Mesendoderm (in vitro differentiated cells): Measurements from ENCODE around the gene ATG101.
"Not testable (repeated sequence)": the region's sequence is repeated elsewhere in the genome, so short reads cannot be mapped to it uniquely, and the experiment has no call there.

Experiments used
- DNase-seq: peaks from one replicate; pipeline ENCODE4 v3.0.0; 2013
- H2AK5ac ChIP-seq: 2 replicates; pipeline ENCODE4 v1.6.1; 2013; ENCODE audit warnings: low read length, inconsistent platforms
- H2BK120ac ChIP-seq: 2 replicates; pipeline ENCODE4 v1.6.1; 2013; ENCODE audit warnings: low read depth, mild to moderate bottlenecking, low read length, moderate library complexity, mixed read lengths
- H2BK15ac ChIP-seq: replicated peaks from 2 replicates; pipeline ENCODE4 v1.6.1; 2013; ENCODE audit warnings: low read depth, mild to moderate bottlenecking, moderate library complexity
- H2BK5ac ChIP-seq: 2 replicates; pipeline ENCODE4 v1.6.1; 2013; ENCODE audit warnings: low read length, inconsistent platforms
- H3K18ac ChIP-seq: 2 replicates; pipeline ENCODE4 v1.6.1; 2013; ENCODE audit warnings: mild to moderate bottlenecking, low read length, mixed read lengths
- H3K23ac ChIP-seq: one replicate; pipeline ENCODE4 v1.6.1; 2013; ENCODE audit warnings: low read length
- H3K27ac ChIP-seq: 2 replicates; pipeline ENCODE4 v1.5.1; 2013; ENCODE audit warnings: low read depth, mild to moderate bottlenecking, inconsistent platforms, low read length, moderate library complexity
- H3K27me3 ChIP-seq: 2 replicates; pipeline ENCODE4 v1.6.1; 2013; ENCODE audit warnings: low read length, control low read depth, mild to moderate bottlenecking, inconsistent platforms; ENCODE audit not compliant: insufficient read depth, poor library complexity
- H3K36me3 ChIP-seq: 2 replicates; pipeline ENCODE4 v1.6.1; 2013; ENCODE audit warnings: low read length, inconsistent platforms; ENCODE audit not compliant: control insufficient read depth, insufficient read depth
- H3K4ac ChIP-seq: one replicate; pipeline ENCODE4 v1.6.1; 2013; ENCODE audit warnings: low read depth, mild to moderate bottlenecking, low read length, moderate library complexity
- H3K4me1 ChIP-seq: 2 replicates; pipeline ENCODE4 v1.6.1; 2013; ENCODE audit warnings: low read depth, low read length, inconsistent platforms; ENCODE audit not compliant: control insufficient read depth
- H3K4me2 ChIP-seq: 2 replicates; pipeline ENCODE4 v1.6.1; 2013; ENCODE audit warnings: low read length
- H3K4me3 ChIP-seq: 2 replicates; pipeline ENCODE4 v1.5.1; 2013; ENCODE audit warnings: mild to moderate bottlenecking, low read length
- H3K56ac ChIP-seq: one replicate; pipeline ENCODE4 v1.6.1; 2013; ENCODE audit warnings: low read length
- H3K79me1 ChIP-seq: 2 replicates; pipeline ENCODE4 v1.6.1; 2013; ENCODE audit warnings: low read length, inconsistent platforms
- H3K79me2 ChIP-seq: 2 replicates; pipeline ENCODE4 v1.6.1; 2013; ENCODE audit warnings: mild to moderate bottlenecking, low read length; ENCODE audit not compliant: control insufficient read depth, insufficient read depth
- H3K9ac ChIP-seq: 2 replicates; pipeline ENCODE4 v1.6.1; 2013; ENCODE audit warnings: low read length, inconsistent platforms
- H4K5ac ChIP-seq: one replicate; pipeline ENCODE4 v1.6.1; 2013; ENCODE audit warnings: low read length
- H4K8ac ChIP-seq: one replicate; pipeline ENCODE4 v1.6.1; 2013; ENCODE audit warnings: low read depth, mild to moderate bottlenecking, control low read depth, low read length, moderate library complexity
- WGBS: extraction: QIAGEN DNeasy Blood & Tissue Kit; methylation state at CpG from one replicate; pipeline ENCODE4 v1.1.7; 2013; ENCODE audit warnings: low lambda C conversion rate, missing lambda C conversion rate; ENCODE audit not compliant: insufficient coverage; ENCODE audit errors: extremely low coverage; 5-methylcytosine and 5-hydroxymethylcytosine counted together

The ATG101 gene

DNA sequence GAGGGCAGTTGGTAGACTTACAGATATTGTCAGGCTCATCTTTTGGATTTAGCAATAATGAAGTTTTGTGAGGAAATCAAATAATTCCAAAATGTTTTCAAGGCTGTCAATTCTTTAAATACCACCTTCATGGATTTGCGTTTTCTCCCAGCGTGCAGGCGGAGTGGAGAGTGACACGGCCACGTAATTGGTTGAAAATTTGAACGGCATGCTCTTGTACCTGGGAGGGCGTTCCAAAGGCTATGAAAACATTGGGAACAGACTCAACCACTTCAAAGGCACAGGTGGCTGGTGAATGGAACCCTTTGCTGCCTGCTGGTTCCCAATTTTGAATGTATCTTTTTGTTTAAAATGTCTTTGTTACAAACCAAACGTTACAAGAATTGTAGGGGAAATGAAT is 22.1 kb downstream of the ATG101 start:
- H3K18ac ChIP-seq = no peak overlapping the region
- no peak overlapping the region for H3K27ac ChIP-seq
- H3K4me3 ChIP-seq = no peak overlapping the region
- H2AK5ac ChIP-seq = no peak overlapping the region
- H3K56ac ChIP-seq = no peak overlapping the region
- H4K5ac ChIP-seq = no peak overlapping the region
- no CpG with 5 or more reads among the region's 8 CpGs for WGBS
- no peak overlapping the region for H2BK15ac ChIP-seq
- H3K23ac ChIP-seq = no peak overlapping the region
- H2BK5ac ChIP-seq = no peak overlapping the region
- no peak for DNase-seq
- H3K79me2 ChIP-seq = no peaks in the 10 kb centered on the region
- no peak overlapping the region for H3K4ac ChIP-seq
- no peak overlapping the region for H4K8ac ChIP-seq
- H3K27me3 ChIP-seq = no peaks in the 10 kb centered on the region
- no peaks in the 10 kb centered on the region for H3K4me1 ChIP-seq
- H3K4me2 ChIP-seq = no peak overlapping the region
- H2BK120ac ChIP-seq = no peak overlapping the region
- no peaks in the 10 kb centered on the region for H3K79me1 ChIP-seq
- no peak overlapping the region for H3K9ac ChIP-seq
- H3K36me3 ChIP-seq = no peaks in the 10 kb centered on the region

GRCh38 chr12:52093346-52093745 is 23.6 kb downstream of the ATG101 start:
- DNase-seq = no peak
- no peak overlapping the region for H2BK120ac ChIP-seq
- no peak overlapping the region for H2AK5ac ChIP-seq
- H3K4me2 ChIP-seq = no peak overlapping the region
- no peak overlapping the region for H2BK15ac ChIP-seq
- H3K56ac ChIP-seq = no peak overlapping the region
- no peaks in the 10 kb centered on the region for H3K27me3 ChIP-seq
- no peaks in the 10 kb centered on the region for H3K36me3 ChIP-seq
- no peak overlapping the region for H3K18ac ChIP-seq
- no peak overlapping the region for H2BK5ac ChIP-seq
- WGBS = no CpG with 5 or more reads among the region's 7 CpGs
- H3K4ac ChIP-seq = no peak overlapping the region
- no peak overlapping the region for H3K27ac ChIP-seq
- no peak overlapping the region for H3K4me3 ChIP-seq
- no peak overlapping the region for H4K5ac ChIP-seq
- no peaks in the 10 kb centered on the region for H3K79me2 ChIP-seq
- H3K9ac ChIP-seq = no peak overlapping the region
- H4K8ac ChIP-seq = no peak overlapping the region
- no peak overlapping the region for H3K23ac ChIP-seq
- no peaks in the 10 kb centered on the region for H3K79me1 ChIP-seq
- no peaks in the 10 kb centered on the region for H3K4me1 ChIP-seq

DNA sequence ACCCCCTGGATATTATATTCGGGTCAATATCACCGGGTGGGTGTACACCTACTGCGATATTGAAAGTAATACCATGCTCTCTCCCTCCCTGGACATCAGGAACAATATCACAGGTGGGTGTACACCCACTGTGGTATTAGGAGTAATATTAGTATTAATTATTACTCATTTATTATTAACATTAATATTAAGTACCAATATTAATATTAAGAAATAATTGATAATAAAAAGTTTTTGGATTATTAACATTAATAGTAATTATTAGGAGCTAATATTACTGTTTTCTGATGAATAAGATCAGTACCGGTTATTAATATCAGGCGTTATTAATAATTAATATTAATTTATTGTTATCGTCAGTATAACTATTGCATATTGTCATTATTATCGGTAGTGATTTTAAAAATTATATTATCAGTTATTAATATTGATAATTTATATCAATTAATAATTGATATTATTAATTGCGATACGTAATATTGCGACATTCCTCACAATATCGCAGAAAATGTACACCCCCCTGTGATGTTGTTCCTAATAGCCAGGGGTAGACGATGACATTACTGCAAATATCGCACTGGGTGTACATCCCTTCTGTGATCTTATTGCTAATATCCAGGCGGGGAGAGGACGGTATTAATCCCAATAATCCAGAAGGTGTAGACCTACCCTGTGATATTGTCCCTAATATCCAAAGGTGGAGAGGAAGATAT is 26.7 kb downstream of the ATG101 start:
- no peaks in the 10 kb centered on the region for H3K36me3 ChIP-seq
- H3K27me3 ChIP-seq = no peaks in the 10 kb centered on the region
- H4K8ac ChIP-seq = no peak overlapping the region
- no peak overlapping the region for H3K4me2 ChIP-seq
- H2BK15ac ChIP-seq = no peak overlapping the region
- no peak overlapping the region for H3K4ac ChIP-seq
- no peak overlapping the region for H3K56ac ChIP-seq
- H3K4me1 ChIP-seq = no peaks in the 10 kb centered on the region
- no peaks in the 10 kb centered on the region for H3K79me1 ChIP-seq
- no peak overlapping the region for H3K18ac ChIP-seq
- 100% methylated on average over 4 of the region's 15 CpGs for WGBS
- H2AK5ac ChIP-seq = no peak overlapping the region
- no peak overlapping the region for H3K4me3 ChIP-seq
- no peak overlapping the region for H3K9ac ChIP-seq
- no peak overlapping the region for H3K23ac ChIP-seq
- DNase-seq = no peak
- H2BK120ac ChIP-seq = no peak overlapping the region
- H3K79me2 ChIP-seq = no peaks in the 10 kb centered on the region
- no peak overlapping the region for H4K5ac ChIP-seq
- no peak overlapping the region for H2BK5ac ChIP-seq
- no peak overlapping the region for H3K27ac ChIP-seq

DNA sequence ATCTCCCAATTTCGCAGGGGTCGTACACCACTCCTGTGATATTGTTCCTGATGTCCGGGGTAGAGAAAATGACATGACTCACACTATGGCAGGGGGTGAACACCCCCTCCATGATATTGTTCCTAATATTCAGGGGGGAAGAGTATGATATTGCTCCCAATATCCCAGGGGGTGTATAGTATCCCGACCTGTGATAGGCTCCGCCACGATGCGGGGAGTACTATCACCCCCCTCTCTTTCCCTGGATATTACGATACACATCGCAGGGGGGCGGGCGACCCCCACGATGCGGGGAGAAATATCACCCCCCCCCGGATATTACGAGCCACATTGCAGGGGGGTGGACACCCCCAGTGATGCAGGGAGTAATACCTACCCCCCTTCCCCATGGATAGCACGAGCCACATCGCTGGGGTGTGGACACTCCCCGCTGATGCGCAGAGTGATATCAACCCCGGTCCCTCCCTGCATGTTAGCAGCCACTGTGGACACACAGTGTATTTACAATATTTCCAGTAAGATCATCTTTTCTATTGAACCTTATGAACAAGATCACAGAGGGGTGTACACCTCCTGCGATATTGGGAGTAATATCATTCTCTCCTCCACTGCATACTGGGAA is 27.4 kb downstream of the ATG101 start:
- H3K23ac ChIP-seq = no peak overlapping the region
- WGBS = no CpG with 5 or more reads among the region's 21 CpGs

GRCh38 chr12:52104431-52105089 is 34.8 kb downstream of the ATG101 start:
- H3K79me1 ChIP-seq, H3K4me3 ChIP-seq, H3K4ac ChIP-seq, H2BK15ac ChIP-seq, H3K18ac ChIP-seq, H3K27me3 ChIP-seq, H2AK5ac ChIP-seq, H3K23ac ChIP-seq, DNase-seq, H4K5ac ChIP-seq, H3K56ac ChIP-seq, H4K8ac ChIP-seq, H3K79me2 ChIP-seq, H2BK5ac ChIP-seq, H2BK120ac ChIP-seq, H3K4me1 ChIP-seq, H3K4me2 ChIP-seq, H3K27ac ChIP-seq, H3K9ac ChIP-seq, H3K36me3 ChIP-seq: not testable (repeated sequence)
- no CpG with 5 or more reads among the region's 10 CpGs for WGBS

More for the DNA sequence above, 27.4 kb downstream of the ATG101 start:
- H3K18ac ChIP-seq = no peak overlapping the region
- H3K4ac ChIP-seq = no peak overlapping the region
- no peak overlapping the region for H4K8ac ChIP-seq
- H3K56ac ChIP-seq = no peak overlapping the region
- H3K27ac ChIP-seq = no peak overlapping the region
- H3K36me3 ChIP-seq = no peaks in the 10 kb centered on the region
- H3K9ac ChIP-seq = no peak overlapping the region
- H3K4me1 ChIP-seq = no peaks in the 10 kb centered on the region
- no peak overlapping the region for H3K4me3 ChIP-seq
- H3K79me2 ChIP-seq = no peaks in the 10 kb centered on the region
- H3K27me3 ChIP-seq = no peaks in the 10 kb centered on the region
- H4K5ac ChIP-seq = no peak overlapping the region
- no peak for DNase-seq
- no peaks in the 10 kb centered on the region for H3K79me1 ChIP-seq
- H2AK5ac ChIP-seq = no peak overlapping the region
- H3K4me2 ChIP-seq = no peak overlapping the region
- H2BK120ac ChIP-seq = no peak overlapping the region
- no peak overlapping the region for H2BK15ac ChIP-seq
- no peak overlapping the region for H2BK5ac ChIP-seq
